ENCODE results near the gene CDK8. TPM values are rescaled to one million over a fixed set of nuclear protein-coding genes. Genes with fewer than 3 reads are reported as not detected.
A peak's percentile ranks its signal among the peaks of the same experiment; 100 is the strongest.

Gene CDK8
- total RNA-seq, 2 donors from 2014 or later: 29.4 to 33.1 TPM

- H3K9me3 ChIP-seq (ENCODE audit: control insufficient read depth, low read length): no peaks in the 10 kb centered on the region
- Mint-ChIP-seq H3K9me3 (no peaks in the 10 kb centered on the region), H3K4me3 (peak overlapping the region; percentile 80), H3K27ac (peak overlapping the region; percentile 81), H3K4me1 (peaks cover 29% of the 10 kb centered on the region), H3K36me3 (ENCODE audit: low read depth) (no peaks in the 10 kb centered on the region), H3K27me3 (ENCODE audit: insufficient read depth) (no peaks in the 10 kb centered on the region)
- H3K4me3 ChIP-seq (ENCODE audit: low read length): peak overlapping the region; percentile 90
- H3K36me3 ChIP-seq (ENCODE audit: control insufficient read depth, insufficient read depth, low read length): no peaks in the 10 kb centered on the region
- peak overlapping the region; percentile 72 for H3K9ac ChIP-seq (ENCODE audit: extremely low read depth, low read length, poor library complexity, severe bottlenecking)
- WGBS, 2 experiments (ENCODE audit: insufficient coverage in 1 of 2, insufficient read length in 1 of 2): 0% methylated on average over 18 to 35 of the region's 35 CpGs
- TF ChIP-seq CTCF (conservative IDR thresholded peaks at IDR 0.05): peak; percentile 21
- H3K27me3 ChIP-seq (ENCODE audit: control insufficient read depth, insufficient read depth, low read length, poor library complexity, severe bottlenecking): peaks cover 9% of the 10 kb centered on the region
- peaks cover 6% of the 10 kb centered on the region for H3K4me1 ChIP-seq (ENCODE audit: control insufficient read depth, insufficient read depth, low read length)
- DNase-seq: peak; percentile 83
- H3K27ac ChIP-seq (ENCODE audit: low read depth, low read length): peak overlapping the region; percentile 78
Observed at GRCh38 chr13:26254583-26255111, 718 bp downstream of the CDK8 start.

GRCh38 chr13:26255115-26255514, 1.2 kb downstream of the CDK8 start:
- Mint-ChIP-seq H3K4me1 (peaks cover 29% of the 10 kb centered on the region), H3K4me3 (peak overlapping the region; percentile 80), H3K27me3 (ENCODE audit: insufficient read depth) (no peaks in the 10 kb centered on the region), H3K9me3 (no peaks in the 10 kb centered on the region), H3K27ac (peak overlapping the region; percentile 81), H3K36me3 (ENCODE audit: low read depth) (no peaks in the 10 kb centered on the region)
- Histone ChIP-seq H3K27ac (ENCODE audit: low read depth, low read length) (peak overlapping the region; percentile 78), H3K4me3 (ENCODE audit: low read length) (peak overlapping the region; percentile 90), H3K9ac (ENCODE audit: extremely low read depth, low read length, poor library complexity, severe bottlenecking) (peak overlapping the region; percentile 72), H3K9me3 (ENCODE audit: control insufficient read depth, low read length) (no peaks in the 10 kb centered on the region), H3K36me3 (ENCODE audit: control insufficient read depth, insufficient read depth, low read length) (no peaks in the 10 kb centered on the region), H3K4me1 (ENCODE audit: control insufficient read depth, insufficient read depth, low read length) (peaks cover 6% of the 10 kb centered on the region), H3K27me3 (ENCODE audit: control insufficient read depth, insufficient read depth, low read length, poor library complexity, severe bottlenecking) (peaks cover 4% of the 10 kb centered on the region)
- no peak for DNase-seq
- WGBS, 2 experiments (ENCODE audit: insufficient coverage in 1 of 2, insufficient read length in 1 of 2): 0 to 4% methylated on average over 7 of the region's 7 CpGs
- TF ChIP-seq CTCF (conservative IDR thresholded peaks at IDR 0.05): no peak

- Histone ChIP-seq H3K9ac (ENCODE audit: extremely low read depth, low read length, poor library complexity, severe bottlenecking) (peak overlapping the region; percentile 72), H3K27ac (ENCODE audit: low read depth, low read length) (no peak overlapping the region), H3K36me3 (ENCODE audit: control insufficient read depth, insufficient read depth, low read length) (no peaks in the 10 kb centered on the region), H3K4me1 (ENCODE audit: control insufficient read depth, insufficient read depth, low read length) (peaks cover 6% of the 10 kb centered on the region), H3K4me3 (ENCODE audit: low read length) (peak overlapping the region; percentile 90), H3K9me3 (ENCODE audit: control insufficient read depth, low read length) (no peaks in the 10 kb centered on the region), H3K27me3 (ENCODE audit: control insufficient read depth, insufficient read depth, low read length, poor library complexity, severe bottlenecking) (no peaks in the 10 kb centered on the region)
- peak; percentile 39 for TF ChIP-seq CTCF (conservative IDR thresholded peaks at IDR 0.05)
- Mint-ChIP-seq H3K27ac (no peak overlapping the region), H3K9me3 (no peaks in the 10 kb centered on the region), H3K4me1 (peaks cover 34% of the 10 kb centered on the region), H3K4me3 (peak overlapping the region; percentile 80), H3K27me3 (ENCODE audit: insufficient read depth) (no peaks in the 10 kb centered on the region), H3K36me3 (ENCODE audit: low read depth) (no peaks in the 10 kb centered on the region)
- WGBS, 2 experiments (ENCODE audit: insufficient coverage in 1 of 2, insufficient read length in 1 of 2): 62 to 67% methylated on average over 1 to 10 of the region's 10 CpGs
- no peak for DNase-seq
Observed at GRCh38 chr13:26255691-26256277, 1.9 kb downstream of the CDK8 start.

Measured in endodermal cell (in vitro differentiated cells).